ENCODE data around the gene MRPS12. TPM values are rescaled to one million over a fixed set of nuclear protein-coding genes. Genes with fewer than 3 reads are reported as not detected.

The MRPS12 gene
- total and polyA plus RNA-seq, 3 experiments from 2014 or later, result 94.4 to 117 (median 113) TPM

GRCh38 chr19:38911388-38912001 lies 19.2 kb upstream of the MRPS12 start:
- Histone ChIP-seq H3K27ac (ENCODE audit: low read depth, low read length) (no peak overlapping the region), H3K4me3 (ENCODE audit: low read length) (no peak overlapping the region), H3K36me3 (ENCODE audit: insufficient read depth, low read length) (no peaks in the 10 kb centered on the region), H3K27me3 (ENCODE audit: insufficient read depth, low read length, poor library complexity, severe bottlenecking) (no peaks in the 10 kb centered on the region), H3K4me1 (ENCODE audit: insufficient read depth, low read length) (no peaks in the 10 kb centered on the region), H3K9me3 (ENCODE audit: low read length) (no peaks in the 10 kb centered on the region)
- DNase-seq, result no peak
- Mint-ChIP-seq H3K4me3 (no peak overlapping the region), H3K27ac (peak overlapping the region in 1 of 8 donors; percentile 43), H3K36me3 (peaks cover 4 to 29% (median 5%) of the 10 kb centered on the region in 3 donors), H3K9me3 (no peaks in the 10 kb centered on the region), H3K27me3 (peaks cover 0 to 2% of the 10 kb centered on the region in 2 donors), H3K4me1 (peaks cover 7 to 8% (median 8%) of the 10 kb centered on the region in 3 donors)
- CTCF ChIA-PET, result interaction anchor here (0.5 kb wide), 1 partner anchor 13 kb away, joined by 3 read pairs; no protein-coding TSS in a partner anchor
- POLR2A ChIA-PET, result interaction anchor here (0.6 kb wide), 1 partner anchor 1588 kb away, joined by 3 read pairs; no protein-coding TSS in a partner anchor

GRCh38 chr19:38912600-38913514 lies 17.9 kb upstream of the MRPS12 start:
- Mint-ChIP-seq H3K9me3 (no peaks in the 10 kb centered on the region), H3K27me3 (peaks cover 0 to 2% of the 10 kb centered on the region in 2 donors), H3K4me3 (no peak overlapping the region), H3K4me1 (peaks cover 5 to 8% (median 6%) of the 10 kb centered on the region in 3 donors), H3K36me3 (peaks cover under 1 to 16% (median under 1%) of the 10 kb centered on the region in 3 donors), H3K27ac (no peak overlapping the region)
- no peaks in the 10 kb centered on the region for H3K4me1 ChIP-seq (ENCODE audit: insufficient read depth, low read length)
- no peak overlapping the region for H3K27ac ChIP-seq (ENCODE audit: low read depth, low read length)
- H3K36me3 ChIP-seq (ENCODE audit: insufficient read depth, low read length), result no peaks in the 10 kb centered on the region
- POLR2A ChIA-PET, result interaction anchor here (0.6 kb wide), 1 partner anchor 15 kb away, joined by 3 read pairs; no protein-coding TSS in a partner anchor
- H3K27me3 ChIP-seq (ENCODE audit: insufficient read depth, low read length, poor library complexity, severe bottlenecking), result no peaks in the 10 kb centered on the region
- CTCF ChIA-PET, result interaction anchor here (0.6 kb wide), 1 partner anchor 58 kb away, joined by 3 read pairs; no protein-coding TSS in a partner anchor
- no peak for DNase-seq
- H3K9me3 ChIP-seq (ENCODE audit: low read length), result no peaks in the 10 kb centered on the region
- H3K4me3 ChIP-seq (ENCODE audit: low read length), result no peak overlapping the region

- Mint-ChIP-seq H3K4me1 (peaks cover 0 to 3% (median 1%) of the 10 kb centered on the region in 3 donors), H3K27me3 (peaks cover 0 to 2% of the 10 kb centered on the region in 2 donors), H3K36me3 (peaks cover 0 to 9% (median 0%) of the 10 kb centered on the region in 3 donors), H3K9me3 (no peaks in the 10 kb centered on the region), H3K4me3 (no peak overlapping the region), H3K27ac (peak overlapping the region in 1 of 8 donors; percentile 94)
- Histone ChIP-seq H3K4me1 (ENCODE audit: insufficient read depth, low read length) (no peaks in the 10 kb centered on the region), H3K27me3 (ENCODE audit: insufficient read depth, low read length, poor library complexity, severe bottlenecking) (no peaks in the 10 kb centered on the region), H3K27ac (ENCODE audit: low read depth, low read length) (no peak overlapping the region), H3K4me3 (ENCODE audit: low read length) (no peak overlapping the region), H3K9me3 (ENCODE audit: low read length) (no peaks in the 10 kb centered on the region), H3K36me3 (ENCODE audit: insufficient read depth, low read length) (no peaks in the 10 kb centered on the region)
- DNase-seq, result no peak
- CTCF ChIA-PET, result interaction anchor here (1.0 kb wide), 1 partner anchor 13 kb away, joined by 3 read pairs; no protein-coding TSS in a partner anchor
- POLR2A ChIA-PET, result no interaction called here
Measured at GRCh38 chr19:38913958-38914357, 16.8 kb upstream of the MRPS12 start.

- ChIA-PET CTCF (interaction anchor here (1.0 kb wide), 1 partner anchor 12 kb away, joined by 3 read pairs; no protein-coding TSS in a partner anchor), POLR2A (interaction anchor here (0.5 kb wide), 1 partner anchor 8 kb away, joined by 4 read pairs; no protein-coding TSS in a partner anchor)
- no peaks in the 10 kb centered on the region for H3K9me3 ChIP-seq (ENCODE audit: low read length)
Measured at GRCh38 chr19:38915329-38916321, 15.1 kb upstream of the MRPS12 start.

GRCh38 chr19:38917516-38917915 lies 13.2 kb upstream of the MRPS12 start:
- peaks cover 0 to 20% (median 12%) of the 10 kb centered on the region in 3 donors for H3K36me3 Mint-ChIP-seq
- H3K4me1 Mint-ChIP-seq, result no peaks in the 10 kb centered on the region
- peaks cover 0 to 2% of the 10 kb centered on the region in 2 donors for H3K27me3 Mint-ChIP-seq
- H3K9me3 ChIP-seq (ENCODE audit: low read length), result no peaks in the 10 kb centered on the region
- POLR2A ChIA-PET, result no interaction called here
- no peaks in the 10 kb centered on the region for H3K4me1 ChIP-seq (ENCODE audit: insufficient read depth, low read length)
- H3K27ac ChIP-seq (ENCODE audit: low read depth, low read length), result no peak overlapping the region
- H3K36me3 ChIP-seq (ENCODE audit: insufficient read depth, low read length), result no peaks in the 10 kb centered on the region
- peak overlapping the region in 1 of 8 donors; percentile 47 for H3K27ac Mint-ChIP-seq
- H3K4me3 ChIP-seq (ENCODE audit: low read length), result no peak overlapping the region
- no peaks in the 10 kb centered on the region for H3K27me3 ChIP-seq (ENCODE audit: insufficient read depth, low read length, poor library complexity, severe bottlenecking)
- no peak for DNase-seq
- no peaks in the 10 kb centered on the region for H3K9me3 Mint-ChIP-seq
- CTCF ChIA-PET, result no interaction called here
- H3K4me3 Mint-ChIP-seq, result no peak overlapping the region

More at GRCh38 chr19:38915329-38916321, 15.1 kb upstream of the MRPS12 start:
- peaks cover 0 to 2% of the 10 kb centered on the region in 2 donors for H3K27me3 Mint-ChIP-seq
- no peak overlapping the region for H3K4me3 ChIP-seq (ENCODE audit: low read length)
- no peaks in the 10 kb centered on the region for H3K36me3 ChIP-seq (ENCODE audit: insufficient read depth, low read length)
- H3K4me3 Mint-ChIP-seq, result no peak overlapping the region
- H3K27ac Mint-ChIP-seq, result no peak overlapping the region
- H3K9me3 Mint-ChIP-seq, result no peaks in the 10 kb centered on the region
- no peaks in the 10 kb centered on the region for H3K4me1 Mint-ChIP-seq
- no peaks in the 10 kb centered on the region for H3K27me3 ChIP-seq (ENCODE audit: insufficient read depth, low read length, poor library complexity, severe bottlenecking)
- H3K27ac ChIP-seq (ENCODE audit: low read depth, low read length), result no peak overlapping the region
- H3K4me1 ChIP-seq (ENCODE audit: insufficient read depth, low read length), result no peaks in the 10 kb centered on the region
- no peak for DNase-seq
- peaks cover 0 to 9% (median 1%) of the 10 kb centered on the region in 3 donors for H3K36me3 Mint-ChIP-seq

GRCh38 chr19:38917921-38918491 lies 12.7 kb upstream of the MRPS12 start:
- H3K27ac Mint-ChIP-seq, result peak overlapping the region in 1 of 8 donors; percentile 33
- H3K36me3 Mint-ChIP-seq, result peaks cover 0 to 21% (median 12%) of the 10 kb centered on the region in 3 donors
- Histone ChIP-seq H3K27ac (ENCODE audit: low read depth, low read length) (no peak overlapping the region), H3K4me1 (ENCODE audit: insufficient read depth, low read length) (no peaks in the 10 kb centered on the region), H3K36me3 (ENCODE audit: insufficient read depth, low read length) (no peaks in the 10 kb centered on the region), H3K27me3 (ENCODE audit: insufficient read depth, low read length, poor library complexity, severe bottlenecking) (no peaks in the 10 kb centered on the region), H3K9me3 (ENCODE audit: low read length) (no peaks in the 10 kb centered on the region), H3K4me3 (ENCODE audit: low read length) (no peak overlapping the region)
- ChIA-PET CTCF (interaction anchor here (2.0 kb wide), 1 partner anchor 12 kb away, joined by 9 read pairs; the partner anchor contains the start of genes MRPS12 and SARS2), POLR2A (no interaction called here)
- H3K4me1 Mint-ChIP-seq, result no peaks in the 10 kb centered on the region
- no peaks in the 10 kb centered on the region for H3K9me3 Mint-ChIP-seq
- H3K4me3 Mint-ChIP-seq, result no peak overlapping the region
- H3K27me3 Mint-ChIP-seq, result no peaks in the 10 kb centered on the region
- no peak for DNase-seq

GRCh38 chr19:38918526-38918925 lies 12.2 kb upstream of the MRPS12 start:
- no peaks in the 10 kb centered on the region for H3K4me1 ChIP-seq (ENCODE audit: insufficient read depth, low read length)
- H3K27ac ChIP-seq (ENCODE audit: low read depth, low read length), result no peak overlapping the region
- H3K27ac Mint-ChIP-seq, result no peak overlapping the region
- H3K27me3 Mint-ChIP-seq, result no peaks in the 10 kb centered on the region
- no peaks in the 10 kb centered on the region for H3K9me3 Mint-ChIP-seq
- H3K4me1 Mint-ChIP-seq, result no peaks in the 10 kb centered on the region
- H3K4me3 Mint-ChIP-seq, result no peak overlapping the region
- no peaks in the 10 kb centered on the region for H3K9me3 ChIP-seq (ENCODE audit: low read length)
- DNase-seq, result no peak
- H3K36me3 Mint-ChIP-seq, result peaks cover 0 to 21% (median 12%) of the 10 kb centered on the region in 3 donors
- POLR2A ChIA-PET, result no interaction called here
- H3K4me3 ChIP-seq (ENCODE audit: low read length), result no peak overlapping the region
- H3K27me3 ChIP-seq (ENCODE audit: insufficient read depth, low read length, poor library complexity, severe bottlenecking), result no peaks in the 10 kb centered on the region
- CTCF ChIA-PET, result interaction anchor here (2.0 kb wide), 1 partner anchor 11 kb away, joined by 9 read pairs; the partner anchor contains the start of genes MRPS12 and SARS2
- no peaks in the 10 kb centered on the region for H3K36me3 ChIP-seq (ENCODE audit: insufficient read depth, low read length)

Data from CD8-positive, alpha-beta memory T cell (primary cell).